Smooth muscle cell (in vitro differentiated cells): ENCODE results near the gene NAB2. TPM values are rescaled to one million over a fixed set of nuclear protein-coding genes. Genes with fewer than 3 reads are reported as not detected.

Experiments used
- DNase-seq: peaks from one replicate; lab custom pipeline; 2025; ENCODE audit not compliant: unreplicated experiment; lab: John Stamatoyannopoulos, UW
- H2AFZ ChIP-seq: fragments of 200-600 bp; sonication (generic); 2 replicates; pipeline ENCODE4 v1.6.0; 2016; ENCODE audit warnings: antibody characterized with exemption, low read depth, mild to moderate bottlenecking
- H3F3A ChIP-seq: fragments of 200-600 bp; sonication (generic); 2 replicates; pipeline ENCODE4 v1.6.0; 2017; ENCODE audit warnings: antibody characterized with exemption, low read depth
- H3K27ac ChIP-seq: fragments of 200-600 bp; sonication (generic); 2 replicates; pipeline ENCODE4 v1.5.1; 2016; ENCODE audit warnings: low read depth, mild to moderate bottlenecking
- H3K27me3 ChIP-seq: fragments of 200-600 bp; sonication (generic); 2 replicates; pipeline ENCODE4 v1.6.1; 2016; ENCODE audit warnings: low read depth, mild to moderate bottlenecking
- H3K36me3 ChIP-seq: fragments of 200-600 bp; sonication (generic); 2 replicates; pipeline ENCODE4 v1.5.1; 2016; ENCODE audit warnings: low read depth
- H3K4me1 ChIP-seq: fragments of 200-600 bp; sonication (generic); 2 replicates; pipeline ENCODE4 v1.5.1; 2016; ENCODE audit warnings: low read depth
- H3K4me2 ChIP-seq: fragments of 200-600 bp; sonication (generic); 2 replicates; pipeline ENCODE4 v1.6.0; 2016; ENCODE audit warnings: mild to moderate bottlenecking
- H3K4me3 ChIP-seq: fragments of 200-600 bp; sonication (generic); 2 replicates; pipeline ENCODE4 v1.5.1; 2016; ENCODE audit warnings: mild to moderate bottlenecking
- H3K79me2 ChIP-seq: fragments of 200-600 bp; sonication (generic); 2 replicates; pipeline ENCODE4 v1.6.0; 2016; ENCODE audit warnings: low read depth, mild to moderate bottlenecking
- H3K9ac ChIP-seq: fragments of 200-600 bp; sonication (generic); 2 replicates; pipeline ENCODE4 v1.6.0; 2016; ENCODE audit warnings: low read depth
- H3K9me3 ChIP-seq: fragments of 200-600 bp; sonication (generic); replicated peaks from 2 replicates; pipeline ENCODE4 v1.5.1; 2016; ENCODE audit warnings: low read depth
- H4K20me1 ChIP-seq: fragments of 200-600 bp; sonication (generic); 2 replicates; pipeline ENCODE4 v1.6.0; 2016; ENCODE audit warnings: low read depth
- CTCF ChIP-seq: fragments of 200-600 bp; sonication (generic); IDR thresholded peaks from 2 replicates; pipeline ENCODE4 v1.5.1; 2017; ENCODE audit warnings: borderline replicate concordance, mild to moderate bottlenecking, antibody characterized with exemption; ENCODE audit not compliant: insufficient read depth, poor library complexity, severe bottlenecking
- WGBS: methylation state at CpG from one replicate; pipeline ENCODE4 v1.1.7; 2016; ENCODE audit warnings: low lambda C conversion rate; 5-methylcytosine and 5-hydroxymethylcytosine counted together
- polyA plus RNA-seq: library from polyadenylated mRNA; unstranded; fragments of >200 nt; fragmentation: Nextera tagmentation; extraction: Ambion mirVana; gene quantifications from 2 replicates; pipeline ENCODE4 v1.2.1, GENCODE V29; 2016
- total RNA-seq: library from RNA; depleted of rRNA; stranded (reverse); fragments of >200 nt; gene quantifications from 2 replicates; pipeline ENCODE4 v1.2.3, GENCODE V29; 2014

The NAB2 gene
- total and polyA plus RNA-seq, 2 experiments from 2014 or later = 39.7 to 58.3 TPM

GRCh38 chr12:57112492-57113294, 23.8 kb downstream of the NAB2 start:
- Histone ChIP-seq H3K4me3 (peak overlapping the region; percentile 65), H3K79me2 (peaks cover 15% of the 10 kb centered on the region), H3K9me3 (no peaks in the 10 kb centered on the region), H4K20me1 (peaks cover 14% of the 10 kb centered on the region), H3K4me1 (peaks cover 28% of the 10 kb centered on the region), H3K27ac (peak overlapping the region; percentile 98), H3K4me2 (peak overlapping the region; percentile 93), H2AFZ (no peak overlapping the region), H3K36me3 (no peaks in the 10 kb centered on the region), H3K27me3 (no peaks in the 10 kb centered on the region), H3F3A (peaks cover 16% of the 10 kb centered on the region), H3K9ac (no peak overlapping the region)
- peak; percentile 85 for TF ChIP-seq CTCF
- DNase-seq = no peak
- 73% methylated on average over 9 of the region's 9 CpGs for WGBS

- H3F3A ChIP-seq = peaks cover 8% of the 10 kb centered on the region
- no peaks in the 10 kb centered on the region for H3K27me3 ChIP-seq
- H4K20me1 ChIP-seq = no peaks in the 10 kb centered on the region
- no peak for TF ChIP-seq CTCF
- H3K36me3 ChIP-seq = no peaks in the 10 kb centered on the region
- no peak overlapping the region for H2AFZ ChIP-seq
- no peak overlapping the region for H3K9ac ChIP-seq
- DNase-seq = no peak
- H3K27ac ChIP-seq = no peak overlapping the region
- H3K4me2 ChIP-seq = no peak overlapping the region
- no peaks in the 10 kb centered on the region for H3K79me2 ChIP-seq
- H3K4me3 ChIP-seq = no peak overlapping the region
- H3K4me1 ChIP-seq = peaks cover 5% of the 10 kb centered on the region
- WGBS = 92% methylated on average over 5 of the region's 5 CpGs
- H3K9me3 ChIP-seq = no peaks in the 10 kb centered on the region
Measured at GRCh38 chr12:57116580-57117281, 27.8 kb downstream of the NAB2 start.

DNA sequence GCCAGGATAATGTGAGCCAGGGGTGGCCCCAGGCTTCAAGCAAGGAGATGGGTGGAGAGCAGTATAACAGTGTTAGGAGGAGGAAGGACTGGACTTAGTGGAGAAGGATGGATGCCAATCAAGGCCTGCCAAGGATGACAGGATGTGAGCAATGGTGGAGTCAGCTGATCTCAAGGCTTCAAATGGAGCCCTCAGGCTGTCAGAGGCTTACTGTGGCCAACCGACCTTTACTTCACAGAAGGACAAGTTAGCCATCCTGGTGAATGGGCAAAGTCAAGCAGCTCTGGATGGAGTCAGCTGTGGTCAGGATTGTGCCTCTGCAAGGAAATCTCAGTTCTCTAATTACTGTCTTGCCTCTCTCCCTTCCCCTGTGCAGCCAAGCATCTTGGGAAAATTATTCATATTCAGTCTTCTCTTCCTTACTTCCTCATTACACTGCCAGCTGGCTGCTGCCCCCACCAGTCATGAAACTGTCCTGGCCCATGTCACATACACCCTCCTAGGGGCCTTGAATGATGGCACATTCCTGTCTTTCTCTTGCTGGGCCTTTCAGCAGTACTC, 29.9 kb downstream of the NAB2 start:
- Histone ChIP-seq H2AFZ (peak overlapping the region; percentile 43), H3K79me2 (no peaks in the 10 kb centered on the region), H3K4me1 (no peaks in the 10 kb centered on the region), H3K4me2 (no peak overlapping the region), H3K27me3 (no peaks in the 10 kb centered on the region), H3K27ac (no peak overlapping the region), H3K4me3 (no peak overlapping the region), H3K9ac (no peak overlapping the region), H3K36me3 (no peaks in the 10 kb centered on the region), H4K20me1 (no peaks in the 10 kb centered on the region), H3F3A (no peaks in the 10 kb centered on the region), H3K9me3 (no peaks in the 10 kb centered on the region)
- no peak for TF ChIP-seq CTCF
- DNase-seq = no peak
- 82% methylated on average over 1 of the region's 1 CpG for WGBS
